Kidney (tissue), 14 donors: ENCODE data around the gene ELOVL2. TPM values are rescaled to one million over a fixed set of nuclear protein-coding genes. Genes with fewer than 3 reads are reported as not detected.

Experiments used
- DNase-seq, 5 donors: peaks; one replicate each; pipeline ENCODE4 v3.0.0-alpha.2; 2013 to 2020
- FAIRE-seq: peaks from 2 replicates; lab custom pipeline; 2012; peaks lifted over from hg19 to GRCh38; lab: Jason Lieb, UNC
- H3K27ac ChIP-seq, 2 donors: one replicate each; pipeline ENCODE4 v1.7.0; 2013; ENCODE audit warnings: low read depth in 2 of 2, low read length in 2 of 2, inconsistent platforms in 1 of 2
- H3K27me3 ChIP-seq: one replicate; pipeline ENCODE4 v1.7.1; 2013; ENCODE audit warnings: low read length, inconsistent platforms; ENCODE audit not compliant: control insufficient read depth, insufficient read depth
- H3K36me3 ChIP-seq, 3 donors: one replicate each; pipeline versions ENCODE4 v1.7.0 to v1.7.1; 2013; ENCODE audit warnings: low read length in 3 of 3, control low read depth in 1 of 3, inconsistent platforms in 1 of 3; ENCODE audit not compliant: insufficient read depth in 3 of 3, control insufficient read depth in 2 of 3
- H3K4me1 ChIP-seq, 3 donors: one replicate each; pipeline versions ENCODE4 v1.7.0 to v1.7.1; 2013; ENCODE audit warnings: low read length in 3 of 3, inconsistent platforms in 1 of 3, low read depth in 1 of 3; ENCODE audit not compliant: control insufficient read depth in 2 of 3, insufficient read depth in 2 of 3
- H3K4me3 ChIP-seq, 3 donors: one replicate each; pipeline versions ENCODE4 v1.7.0 to v1.8.1; 2013; ENCODE audit warnings: low read length in 3 of 3, control low read depth in 1 of 3, inconsistent platforms in 1 of 3
- H3K9ac ChIP-seq, 3 donors: one replicate each; pipeline versions ENCODE4 v1.7.0 to v1.7.1; 2013; ENCODE audit warnings: low read length in 3 of 3, control low read depth in 1 of 3, inconsistent platforms in 1 of 3
- H3K9me3 ChIP-seq, 3 donors: one replicate each; pipeline versions ENCODE4 v1.7.0 to v1.7.1; 2013; ENCODE audit warnings: low read length in 3 of 3, control low read depth in 1 of 3, inconsistent platforms in 1 of 3; ENCODE audit not compliant: control insufficient read depth in 2 of 3, insufficient read depth in 1 of 3
- CTCF ChIP-seq: IDR thresholded peaks from 3 replicates; pipeline ENCODE4 v1.5.1; 2012; ENCODE audit warnings: mild to moderate bottlenecking, moderate library complexity, borderline replicate concordance; ENCODE audit not compliant: insufficient read depth; ENCODE audit errors: extremely low read depth
- intact Hi-C: fragments of 100-400 bp; cut with DNase I; formaldehyde crosslinking; loops from one replicate; pipeline ENCODE4 v1.11.1; 2022
- polyA plus RNA-seq: library from polyadenylated mRNA; stranded (reverse); fragments of 350-450 nt; fragmentation: Illumina TruSeq; extraction: RNeasy Lipid Tissue Mini Kit (QIAGEN cat#74804); gene quantifications from one replicate; pipeline ENCODE4 v1.2.3, GENCODE V29; 2014; ENCODE audit warnings: low read depth, low replicate concordance; ENCODE audit not compliant: insufficient read depth
- total RNA-seq: library from RNA; stranded (reverse); fragmentation: NEBNext Ultra II Directional; extraction: Animal tissue kit (Norgen Biotek cat#: 25700); gene quantifications from one replicate; pipeline ENCODE4 v1.2.1, GENCODE V29; 2021
- donor health status: control.
- donor health status: control.
- donor health status: control.
- donor health status: control.
- donor health status: control.
- donor health status: DM: yes; HTN: yes; CAD: no.
- donor health status: Normal renal cell carcinoma (clear cell type).

Gene ELOVL2
- total and polyA plus RNA-seq, 2 donors from 2014 or later, result 0.79 TPM; not detected in 1

DNA sequence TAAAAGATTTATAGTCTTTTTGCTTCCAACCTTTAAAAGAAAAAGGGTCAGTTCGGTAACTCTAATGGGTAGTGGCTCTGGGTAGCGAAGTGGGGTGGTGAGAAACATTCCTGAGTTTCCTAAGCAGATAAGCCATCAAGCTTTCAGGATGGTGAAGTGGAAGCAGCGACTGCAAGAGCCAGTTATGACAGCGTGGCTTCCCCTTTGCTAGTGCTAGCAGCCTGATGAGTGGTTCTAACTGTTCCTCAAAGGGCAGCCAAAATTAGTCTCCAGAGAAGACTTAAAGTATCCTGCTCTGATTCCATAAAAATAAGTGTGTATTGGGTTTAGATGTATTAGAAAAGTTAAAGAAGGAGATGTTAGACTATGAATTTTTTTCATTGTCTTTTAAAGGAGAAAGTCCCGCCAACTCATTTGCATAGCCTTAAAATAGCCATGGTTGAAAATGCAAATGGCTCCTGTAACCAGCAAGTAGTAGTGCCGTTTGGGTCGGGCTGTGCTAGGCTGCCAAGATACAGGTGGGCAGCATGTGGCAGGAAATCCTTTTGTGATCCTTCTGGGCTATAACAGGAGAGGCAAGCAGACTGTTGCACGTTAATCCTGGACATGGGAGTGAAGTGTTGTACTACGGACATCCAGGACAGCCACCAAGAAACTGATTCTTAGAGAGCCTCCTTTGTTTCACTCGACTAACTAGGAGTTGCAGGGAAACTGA lies 18.0 kb downstream of the ELOVL2 start:
- Histone ChIP-seq H3K4me1 (no peaks in the 10 kb centered on the region), H3K4me3 (no peak overlapping the region), H3K9me3 (no peaks in the 10 kb centered on the region), H3K36me3 (no peaks in the 10 kb centered on the region), H3K9ac (no peak overlapping the region), H3K27me3 (no peaks in the 10 kb centered on the region), H3K27ac (no peak overlapping the region)
- no peak for TF ChIP-seq CTCF
- FAIRE-seq (no peak), DNase-seq (no peak)
- intact Hi-C loops, result no loop called here

DNA sequence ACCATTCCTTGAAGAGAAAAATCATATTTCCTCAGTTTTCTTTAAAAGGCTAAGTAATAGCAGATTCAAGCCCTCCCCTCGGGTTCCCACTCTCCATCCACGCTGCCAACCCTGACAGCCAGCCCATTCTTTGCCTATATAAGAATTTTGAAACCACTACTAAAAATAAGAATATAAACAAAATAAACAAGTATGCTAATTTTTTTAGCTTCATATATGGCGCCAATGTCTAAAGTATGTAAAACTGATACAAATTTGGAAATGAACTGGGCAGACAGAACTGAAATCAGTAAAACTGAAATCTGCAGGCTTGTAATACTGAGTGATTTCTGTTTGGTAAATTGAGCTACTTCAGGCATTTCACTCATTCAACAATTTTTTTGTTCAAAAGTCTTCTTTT lies 19.0 kb downstream of the ELOVL2 start:
- no peaks in the 10 kb centered on the region for H3K4me1 ChIP-seq

DNA sequence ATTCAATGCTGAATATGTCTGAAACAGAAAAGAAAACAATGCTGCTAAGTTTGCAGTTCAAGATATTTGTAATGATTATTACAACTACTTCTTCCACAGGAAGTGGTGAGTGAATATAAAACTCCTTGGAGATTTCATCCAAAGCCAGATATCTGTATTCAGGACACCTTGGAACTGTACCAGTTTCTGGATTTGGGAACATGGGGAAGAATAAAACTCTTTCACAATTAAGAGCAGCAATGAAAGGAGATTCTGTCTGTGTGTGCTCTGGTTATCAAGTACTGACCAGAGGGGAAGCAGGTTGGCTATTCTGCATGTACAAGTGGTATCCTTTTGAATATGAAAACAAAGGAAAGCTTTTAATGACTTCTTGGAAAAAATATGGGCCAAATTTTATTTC lies 21.1 kb downstream of the ELOVL2 start:
- DNase-seq (no peak), FAIRE-seq (no peak)
- Histone ChIP-seq H3K27ac (no peak overlapping the region), H3K27me3 (no peaks in the 10 kb centered on the region), H3K36me3 (no peaks in the 10 kb centered on the region), H3K9me3 (no peaks in the 10 kb centered on the region), H3K9ac (no peak overlapping the region), H3K4me3 (no peak overlapping the region), H3K4me1 (no peaks in the 10 kb centered on the region)
- TF ChIP-seq CTCF, result no peak
- intact Hi-C loops, result no loop called here

More for the DNA sequence above, 19.0 kb downstream of the ELOVL2 start:
- no peak overlapping the region for H3K27ac ChIP-seq
- no peaks in the 10 kb centered on the region for H3K9me3 ChIP-seq
- intact Hi-C loops, result no loop called here
- H3K9ac ChIP-seq, result no peak overlapping the region
- H3K4me3 ChIP-seq, result no peak overlapping the region
- no peak for DNase-seq
- no peak for TF ChIP-seq CTCF
- H3K27me3 ChIP-seq, result no peaks in the 10 kb centered on the region
- no peak for FAIRE-seq
- no peaks in the 10 kb centered on the region for H3K36me3 ChIP-seq

DNA sequence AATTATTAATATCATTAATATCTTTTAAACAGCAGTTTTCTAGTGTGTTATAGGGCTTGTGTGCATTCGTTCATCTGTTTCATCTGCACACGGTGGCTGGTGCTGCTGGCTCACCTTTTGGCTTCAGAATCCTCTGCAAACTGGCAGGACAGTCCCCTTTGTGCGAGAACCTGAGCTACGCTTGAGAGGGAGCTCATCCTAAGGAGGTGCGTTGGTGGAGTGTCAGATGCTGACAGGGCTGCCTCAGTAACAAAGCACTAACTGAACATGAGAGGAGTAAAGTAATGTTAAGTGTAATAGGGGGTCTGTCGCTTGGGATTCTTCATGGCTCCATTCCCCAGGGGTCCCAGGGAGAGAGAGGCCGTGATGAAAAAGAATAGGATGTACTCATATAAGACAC lies 22.4 kb downstream of the ELOVL2 start:
- Histone ChIP-seq H3K27ac (no peak overlapping the region), H3K9ac (no peak overlapping the region), H3K9me3 (no peaks in the 10 kb centered on the region), H3K36me3 (no peaks in the 10 kb centered on the region), H3K4me3 (no peak overlapping the region), H3K4me1 (no peaks in the 10 kb centered on the region), H3K27me3 (no peaks in the 10 kb centered on the region)
- TF ChIP-seq CTCF, result no peak
- intact Hi-C loops, result no loop called here
- DNase-seq, result no peak
- FAIRE-seq, result no peak
